BJ (cell line): Measurements from ENCODE around the gene SLC25A33. TPM values are rescaled to one million over a fixed set of nuclear protein-coding genes. Genes with fewer than 3 reads are reported as not detected.
A peak's percentile ranks its signal among the peaks of the same experiment; 100 is the strongest.

Experiments
- CTCF ChIA-PET: fragments of 350-600 bp; formaldehyde crosslinking; extraction: SDS; loops from one replicate; lab custom pipeline; 2021; ENCODE audit warnings: antibody characterized with exemption, inconsistent platforms; lab: Yijun Ruan, JAX
- POLR2A ChIA-PET: fragments of 300-600 bp; sonication (Branson Sonifier 250); formaldehyde crosslinking; extraction: SDS; loops from one replicate; lab custom pipeline; 2021; ENCODE audit warnings: antibody characterized with exemption; lab: Charles Lee
- DNase-seq: peaks from one replicate; pipeline ENCODE4 v3.0.0-alpha.2; 2011; ENCODE audit warnings: low read depth
- H3K27me3 ChIP-seq: 2 replicates; pipeline ENCODE4 v1.6.0; 2011; ENCODE audit warnings: low read length; ENCODE audit not compliant: control insufficient read depth, insufficient read depth
- H3K36me3 ChIP-seq: 2 replicates; pipeline ENCODE4 v1.5.1; 2011; ENCODE audit warnings: low read length; ENCODE audit not compliant: control insufficient read depth, insufficient read depth
- H3K4me3 ChIP-seq: 2 replicates; pipeline ENCODE4 v1.5.1; 2011; ENCODE audit warnings: low read depth, mild to moderate bottlenecking, control low read depth, low read length
- CTCF ChIP-seq: IDR thresholded peaks from 2 replicates; pipeline ENCODE4 v1.5.1; 2011; ENCODE audit warnings: low read depth, mild to moderate bottlenecking, control low read depth, inconsistent platforms, low read length, moderate library complexity; ENCODE audit not compliant: insufficient read depth
- polyA plus RNA-seq: library from polyadenylated mRNA; depleted of rRNA; stranded (reverse); fragments of >200 nt; gene quantifications from 2 replicates; pipeline ENCODE4 v1.2.3, GENCODE V29; 2011

Gene SLC25A33
- polyA plus RNA-seq, 1 experiment: 2.7 TPM

DNA sequence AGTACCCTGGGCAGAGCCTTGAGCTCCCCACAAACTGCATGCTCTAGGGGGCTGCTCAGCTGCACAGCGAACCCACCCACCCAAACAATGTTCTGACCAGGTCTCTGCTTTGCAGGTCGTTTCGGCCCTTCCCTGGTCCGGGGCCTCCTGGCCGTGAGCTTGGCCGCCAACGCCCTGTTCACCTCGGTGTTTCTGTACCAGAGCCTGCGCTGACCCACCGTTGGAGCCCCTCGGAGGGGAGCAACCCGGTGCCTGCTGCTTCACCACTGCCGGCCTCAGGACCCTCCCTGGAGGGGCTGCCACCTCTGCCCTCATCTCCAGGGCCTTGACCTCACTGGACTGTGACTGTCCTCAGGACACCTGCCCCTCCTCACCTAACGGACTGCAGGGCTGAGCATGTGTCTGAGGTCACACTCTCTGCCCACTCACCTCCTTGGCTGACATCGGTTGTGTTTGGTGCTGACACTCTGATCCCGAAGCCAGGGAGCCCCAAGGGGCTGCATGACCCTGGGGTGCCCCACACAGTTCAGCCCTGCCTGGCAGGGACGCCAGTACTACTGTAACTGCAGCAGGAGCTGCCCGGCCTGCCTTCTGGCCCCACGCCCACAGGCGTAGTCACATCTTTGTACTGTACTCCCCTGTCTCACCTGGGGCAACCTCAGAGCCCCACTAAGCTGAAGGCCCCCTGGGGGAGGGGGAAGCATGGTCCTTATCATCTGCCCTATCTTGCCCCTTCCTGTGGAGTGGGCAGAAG is 73.8 kb downstream of the SLC25A33 start:
- Histone ChIP-seq H3K36me3 (peaks cover 12% of the 10 kb centered on the region), H3K27me3 (no peaks in the 10 kb centered on the region), H3K4me3 (no peak overlapping the region)
- ChIA-PET POLR2A (no interaction called here), CTCF (interaction anchor here (1.6 kb wide), 1 partner anchor 11 kb away, joined by 4 read pairs; no protein-coding TSS in a partner anchor)
- no peak for TF ChIP-seq CTCF
- DNase-seq: no peak

DNA sequence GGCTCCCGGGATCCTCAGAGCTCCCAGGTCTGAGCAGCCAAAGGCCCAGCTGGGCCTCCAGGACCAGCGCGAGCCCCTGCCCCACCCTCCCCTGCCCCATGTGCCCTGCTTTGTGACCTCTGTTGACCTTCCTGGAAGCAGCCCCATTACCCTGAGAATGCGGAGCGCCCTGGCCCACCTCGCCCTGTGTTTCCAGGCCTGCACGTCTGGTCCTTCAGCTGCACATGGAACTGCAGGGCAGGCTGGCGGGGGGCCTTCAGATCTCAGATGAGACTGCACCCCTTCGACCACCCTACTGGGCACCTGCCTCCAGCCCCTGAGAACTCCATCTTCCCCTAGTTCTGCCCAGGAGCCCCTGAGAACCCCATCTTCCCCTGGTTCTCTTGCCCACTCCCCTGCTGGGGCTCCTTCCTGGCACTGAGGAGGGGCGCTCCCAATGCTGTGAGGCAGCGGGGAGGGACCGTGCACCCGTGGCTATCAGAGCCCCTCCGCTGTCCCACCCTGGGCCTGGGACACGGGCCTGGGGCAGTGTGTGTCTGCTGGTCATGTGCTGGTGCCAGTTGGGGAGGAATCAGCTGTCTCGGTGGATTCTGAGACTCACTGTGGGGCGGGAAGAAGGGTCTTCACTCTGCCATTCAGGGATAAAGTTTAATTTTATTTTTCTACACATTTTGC is 74.5 kb downstream of the SLC25A33 start:
- POLR2A ChIA-PET: no interaction called here
- Histone ChIP-seq H3K27me3 (peaks cover under 1% of the 10 kb centered on the region; the same call in 1 of the 2 replicates), H3K36me3 (peaks cover 12% of the 10 kb centered on the region), H3K4me3 (no peak overlapping the region)
- no peak for DNase-seq
- CTCF ChIA-PET: interaction anchor here (0.7 to 1.6 kb wide), 2 partner anchors 11 to 13 kb away, joined by 4 read pairs; no protein-coding TSS in a partner anchor
- no peak for TF ChIP-seq CTCF

DNA sequence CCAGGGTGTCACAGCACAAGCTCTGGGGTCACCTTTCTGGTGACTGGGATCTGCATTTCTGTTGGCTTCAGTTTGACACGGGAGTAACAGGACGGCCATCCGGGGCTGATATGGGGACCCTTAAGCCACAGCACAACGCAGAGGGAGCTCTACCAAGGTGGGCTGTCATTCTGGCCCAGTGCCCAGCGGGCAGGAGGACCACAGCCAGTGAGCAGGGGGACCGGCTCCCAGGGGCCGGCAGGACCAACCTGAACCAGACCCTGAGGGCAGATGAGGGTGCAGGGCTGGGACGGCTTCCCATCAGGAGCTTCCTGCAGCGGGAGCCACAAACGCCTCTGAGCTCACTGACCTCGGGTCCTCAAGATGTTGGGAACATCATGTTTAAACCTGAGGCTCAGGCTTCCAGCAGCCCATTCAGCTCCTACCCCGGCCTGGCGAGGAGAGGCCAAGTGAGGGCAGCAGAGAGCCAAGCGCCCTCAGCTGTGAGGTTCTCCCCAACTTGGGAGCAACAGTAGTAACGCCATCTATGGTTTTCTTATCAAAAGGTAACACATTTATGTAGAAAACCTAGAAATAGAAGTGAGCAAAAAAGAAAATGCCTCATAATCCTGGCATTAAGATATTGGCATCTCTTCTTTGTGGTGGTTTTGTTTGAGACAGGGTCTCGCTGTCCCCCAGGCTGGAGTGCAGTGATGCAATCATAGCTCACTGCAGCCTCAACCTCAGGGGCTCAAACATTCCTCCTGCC is 76.2 kb downstream of the SLC25A33 start:
- Histone ChIP-seq H3K36me3 (peaks cover 6% of the 10 kb centered on the region), H3K4me3 (no peak overlapping the region), H3K27me3 (peaks cover 3% of the 10 kb centered on the region; the same call in 1 of the 2 replicates)
- ChIA-PET POLR2A (no interaction called here), CTCF (interaction anchor here (0.9 to 3.7 kb wide), 14 partner anchors 10 to 276 kb away, joined by 3 to 27 read pairs (median 4); no protein-coding TSS in a partner anchor)
- peak; percentile 89 for TF ChIP-seq CTCF
- DNase-seq: no peak

GRCh38 chr1:9618909-9619679 is 79.8 kb downstream of the SLC25A33 start:
- no peak overlapping the region for H3K4me3 ChIP-seq
- no peak for TF ChIP-seq CTCF
- ChIA-PET CTCF (interaction anchor here (1.1 kb wide), 1 partner anchor 217 kb away, joined by 3 read pairs; no protein-coding TSS in a partner anchor), POLR2A (no interaction called here)
- H3K36me3 ChIP-seq: no peaks in the 10 kb centered on the region
- DNase-seq: no peak
- H3K27me3 ChIP-seq: peaks cover 3% of the 10 kb centered on the region; the same call in 1 of the 2 replicates
